A673 (cell line): ENCODE results near the gene JAKMIP1.

Experiments
- CTCF ChIP-seq: fragments of 300-800, 200-600 bp; sonication (generic); conservative IDR thresholded peaks from 2 replicates; pipeline ENCODE4 v1.5.1; 2017; ENCODE audit warnings: low read depth, mild to moderate bottlenecking, antibody characterized with exemption, low read length, moderate library complexity, mixed read lengths
- EZH2 ChIP-seq: fragments of 200-600 bp; sonication (generic); IDR thresholded peaks from 2 replicates; pipeline ENCODE4 v1.6.1; 2017; ENCODE audit warnings: borderline replicate concordance, low read depth, mild to moderate bottlenecking, mixed read lengths, antibody characterized with exemption, low read length; ENCODE audit not compliant: poor library complexity, severe bottlenecking

GRCh38 chr4:6020613-6021012, 179.7 kb downstream of the JAKMIP1 start:
- TF ChIP-seq CTCF, result no peak
- TF ChIP-seq EZH2, result no peak
